Gastrocnemius medialis (tissue), 4 donors: ENCODE results near the gene PLA2G5. TPM values are rescaled to one million over a fixed set of nuclear protein-coding genes. Genes with fewer than 3 reads are reported as not detected.
"Not testable (repeated sequence)": the region's sequence is repeated elsewhere in the genome, so short reads cannot be mapped to it uniquely, and the experiment has no call there.

Source experiments
- ATAC-seq, 2 donors: fragments of 150-250 bp; one replicate each; pipeline ENCODE4 v1.9.1; 2016
- DNase-seq, 2 donors: peaks; one replicate each; pipeline ENCODE4 v3.0.0-alpha.2; 2019
- H3K27ac ChIP-seq, 4 donors: fragments of 200-600 bp; sonication (generic); 1 replicate in 1 of 4; 2 replicates in 3 of 4; pipeline ENCODE4 v1.5.1; 2016 to 2018; ENCODE audit warnings: mild to moderate bottlenecking in 2 of 4, moderate library complexity in 1 of 4
- H3K27me3 ChIP-seq, 3 donors: fragments of 200-600 bp; sonication (generic) in 2 of 3; 1 replicate in 1 of 3; 2 replicates in 2 of 3; pipeline versions ENCODE4 v1.5.1 to v1.6.0; 2016 to 2019; ENCODE audit warnings: mild to moderate bottlenecking in 1 of 3, moderate library complexity in 1 of 3
- H3K36me3 ChIP-seq, 2 donors: fragments of 200-600 bp; sonication (generic) in 1 of 2; one replicate each; pipeline ENCODE4 v1.5.1; 2017 to 2018
- H3K4me1 ChIP-seq, 2 donors: fragments of 200-600 bp; sonication (generic) in 1 of 2; one replicate each; pipeline ENCODE4 v1.5.1; 2016 to 2017; ENCODE audit warnings: mild to moderate bottlenecking in 2 of 2
- H3K4me3 ChIP-seq, 4 donors: fragments of 200-600 bp; sonication (generic) in 3 of 4; 1 replicate in 1 of 4; 2 replicates in 3 of 4; pipeline ENCODE4 v1.5.1; 2016 to 2019; ENCODE audit warnings: mild to moderate bottlenecking in 2 of 4
- H3K9me3 ChIP-seq, 3 donors: fragments of 200-600 bp; sonication (generic) in 2 of 3; 1 replicate in 1 of 3; 2 replicates in 2 of 3; pipeline ENCODE4 v1.5.1; 2016 to 2019
- POLR2A ChIP-seq, 2 donors: fragments of 450-650 bp; IDR thresholded peaks; one replicate each; pipeline ENCODE4 v1.6.1; 2017; ENCODE audit warnings: antibody characterized with exemption in 2 of 2, mild to moderate bottlenecking in 2 of 2, moderate library complexity in 2 of 2
- in situ Hi-C, 4 donors: fragments of 200-750 bp; cut with MboI; loops; one replicate each; pipeline versions ENCODE4 v1.15.0 to v1.8.0; 2017; ENCODE audit warnings: low sequenced_read_pairs in 4 of 4
- intact Hi-C: fragments of 100-400 bp; cut with DNase I; formaldehyde crosslinking; loops from one replicate; pipeline ENCODE4 v1.15.1; 2023; ENCODE audit warnings: low total_unique reads
- total RNA-seq, 4 donors: library from RNA; depleted of rRNA; stranded (reverse); fragments of >200 nt; gene quantifications; one replicate each; pipeline versions ENCODE4 v1.1.0 to v1.2.3, GENCODE V29; 2016
- TF ChIP-seq, protein P1 (sequence below), 5 experiments: fragments of 450-650 bp in 3 of 5; fragments of 200-600 bp in 2 of 5; sonication (generic) in 2 of 5; IDR thresholded peaks in 4 of 5; conservative IDR thresholded peaks in 1 of 5; 1 replicate in 4 of 5; 2 replicates in 1 of 5; pipeline ENCODE4 v1.5.1; 2016 to 2019; ENCODE audit warnings: antibody characterized with exemption in 5 of 5, mild to moderate bottlenecking in 3 of 5, moderate library complexity in 3 of 5

Gene PLA2G5
- total RNA-seq, 4 donors from 2014 or later, result not detected

- no peak overlapping the region for H3K27ac ChIP-seq
Measured at GRCh38 chr1:20052386-20052785, 17.6 kb upstream of the PLA2G5 start.

DNA sequence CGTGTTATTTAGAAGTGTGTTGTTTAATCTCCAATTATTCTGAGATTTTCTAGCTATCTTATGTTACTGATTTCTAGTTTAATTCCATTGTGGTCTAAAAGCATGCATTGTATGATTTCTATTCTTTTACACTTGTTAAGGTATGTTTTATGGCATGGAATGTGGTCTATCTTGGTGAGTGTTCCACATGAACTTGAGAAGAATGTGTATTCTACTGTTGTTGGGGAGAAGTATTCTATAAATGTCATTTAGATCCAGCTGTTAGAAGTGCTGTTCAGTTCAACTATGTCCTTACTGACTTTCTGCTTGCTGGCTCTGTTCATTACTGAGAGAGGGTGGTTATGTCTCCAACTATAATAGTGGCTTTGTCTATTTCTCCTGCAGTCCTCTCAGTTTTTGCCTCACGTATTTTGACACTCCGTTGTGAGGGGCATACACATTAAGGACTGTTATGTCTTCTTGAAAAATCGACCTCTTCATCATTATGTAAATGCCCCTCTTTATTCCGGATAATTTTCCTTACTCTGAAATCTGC, 12.0 kb upstream of the PLA2G5 start:
- TF ChIP-seq POLR2A (IDR thresholded peaks at IDR 0.05), result no peak
- no peak overlapping the region for H3K27ac ChIP-seq
- H3K4me3 ChIP-seq, result no peak overlapping the region
- no peaks in the 10 kb centered on the region for H3K27me3 ChIP-seq
- H3K9me3 ChIP-seq, result no peaks in the 10 kb centered on the region
- no peaks in the 10 kb centered on the region for H3K36me3 ChIP-seq
- intact Hi-C loops, result no loop called here
- in situ Hi-C loops, result no loop called here
- no peak for DNase-seq
- no peaks in the 10 kb centered on the region for H3K4me1 ChIP-seq
- ATAC-seq, result no peak

More at GRCh38 chr1:20052386-20052785, 17.6 kb upstream of the PLA2G5 start:
- in situ Hi-C loops, result no loop called here
- intact Hi-C loops, result no loop called here
- Histone ChIP-seq H3K9me3 (no peaks in the 10 kb centered on the region), H3K27me3 (no peaks in the 10 kb centered on the region), H3K4me3 (no peak overlapping the region), H3K4me1 (no peaks in the 10 kb centered on the region), H3K36me3 (no peaks in the 10 kb centered on the region)
- no peak for TF ChIP-seq POLR2A (IDR thresholded peaks at IDR 0.05)
- TF ChIP-seq, protein P1, sequence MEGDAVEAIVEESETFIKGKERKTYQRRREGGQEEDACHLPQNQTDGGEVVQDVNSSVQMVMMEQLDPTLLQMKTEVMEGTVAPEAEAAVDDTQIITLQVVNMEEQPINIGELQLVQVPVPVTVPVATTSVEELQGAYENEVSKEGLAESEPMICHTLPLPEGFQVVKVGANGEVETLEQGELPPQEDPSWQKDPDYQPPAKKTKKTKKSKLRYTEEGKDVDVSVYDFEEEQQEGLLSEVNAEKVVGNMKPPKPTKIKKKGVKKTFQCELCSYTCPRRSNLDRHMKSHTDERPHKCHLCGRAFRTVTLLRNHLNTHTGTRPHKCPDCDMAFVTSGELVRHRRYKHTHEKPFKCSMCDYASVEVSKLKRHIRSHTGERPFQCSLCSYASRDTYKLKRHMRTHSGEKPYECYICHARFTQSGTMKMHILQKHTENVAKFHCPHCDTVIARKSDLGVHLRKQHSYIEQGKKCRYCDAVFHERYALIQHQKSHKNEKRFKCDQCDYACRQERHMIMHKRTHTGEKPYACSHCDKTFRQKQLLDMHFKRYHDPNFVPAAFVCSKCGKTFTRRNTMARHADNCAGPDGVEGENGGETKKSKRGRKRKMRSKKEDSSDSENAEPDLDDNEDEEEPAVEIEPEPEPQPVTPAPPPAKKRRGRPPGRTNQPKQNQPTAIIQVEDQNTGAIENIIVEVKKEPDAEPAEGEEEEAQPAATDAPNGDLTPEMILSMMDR (IDR thresholded peaks at IDR 0.05 in 4 of 5, conservative IDR thresholded peaks at IDR 0.05 in 1 of 5), result no peak
- no peak for DNase-seq
- ATAC-seq, result no peak

DNA sequence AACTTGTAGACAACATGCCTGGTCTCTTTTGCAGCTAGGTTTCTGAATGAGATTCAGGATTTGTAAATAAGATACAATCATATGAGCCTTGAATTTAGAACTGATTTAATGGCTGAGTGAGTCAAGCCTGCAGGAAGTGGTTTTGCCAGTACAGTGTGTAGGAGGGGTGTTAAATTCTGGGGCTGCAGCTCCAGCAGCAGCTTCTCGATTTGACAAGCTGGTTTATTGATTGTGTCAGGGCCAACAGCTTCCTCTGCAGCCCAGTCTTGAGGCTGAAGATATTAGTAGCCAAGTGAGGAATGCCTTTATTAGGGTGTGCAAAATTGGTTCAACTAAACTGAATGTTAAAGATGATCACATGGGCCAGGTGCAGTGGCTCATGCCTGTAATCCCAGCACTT, 11.5 kb upstream of the PLA2G5 start:
- Histone ChIP-seq H3K4me3 (no peak overlapping the region), H3K27ac (no peak overlapping the region), H3K9me3 (no peaks in the 10 kb centered on the region), H3K4me1 (no peaks in the 10 kb centered on the region), H3K27me3 (no peaks in the 10 kb centered on the region), H3K36me3 (no peaks in the 10 kb centered on the region)
- ATAC-seq, result no peak
- in situ Hi-C loops, result no loop called here
- intact Hi-C loops, result no loop called here
- TF ChIP-seq POLR2A (IDR thresholded peaks at IDR 0.05), result no peak
- TF ChIP-seq, protein P1 (IDR thresholded peaks at IDR 0.05 in 4 of 5, conservative IDR thresholded peaks at IDR 0.05 in 1 of 5), result no peak
- no peak for DNase-seq

DNA sequence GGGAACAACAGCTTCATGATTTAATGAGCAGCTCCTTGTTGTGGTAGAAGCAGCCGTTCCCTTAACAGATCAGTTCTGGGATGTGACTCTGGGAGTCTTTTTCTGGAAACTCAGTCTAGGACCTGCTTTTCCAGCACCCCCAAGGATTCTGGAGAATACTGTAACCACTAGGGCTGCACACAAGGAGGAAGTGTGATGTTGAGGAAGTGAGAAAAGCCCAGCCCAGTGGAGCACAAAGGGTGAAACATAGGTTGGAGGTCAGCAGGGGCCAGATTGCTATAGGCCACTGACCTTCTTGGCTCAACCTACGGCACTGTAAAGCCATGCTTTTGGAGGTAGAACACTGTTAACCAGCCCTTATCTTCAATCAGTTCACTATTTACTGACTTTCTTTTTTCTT, 10.1 kb upstream of the PLA2G5 start:
- ATAC-seq, result no peak
- H3K4me3 ChIP-seq, result no peak overlapping the region
- H3K27ac ChIP-seq, result no peak overlapping the region
- intact Hi-C loops, result no loop called here
- H3K4me1 ChIP-seq, result no peaks in the 10 kb centered on the region
- H3K36me3 ChIP-seq, result no peaks in the 10 kb centered on the region
- no peaks in the 10 kb centered on the region for H3K9me3 ChIP-seq
- H3K27me3 ChIP-seq, result no peaks in the 10 kb centered on the region
- no peak for TF ChIP-seq POLR2A (IDR thresholded peaks at IDR 0.05)
- TF ChIP-seq, protein P1 (IDR thresholded peaks at IDR 0.05 in 4 of 5, conservative IDR thresholded peaks at IDR 0.05 in 1 of 5), result no peak
- DNase-seq, result no peak
- in situ Hi-C loops, result no loop called here

GRCh38 chr1:20060791-20061190, 9.2 kb upstream of the PLA2G5 start:
- in situ Hi-C loops, H3K4me3 ChIP-seq, DNase-seq, H3K36me3 ChIP-seq, H3K27ac ChIP-seq, H3K4me1 ChIP-seq, intact Hi-C loops, ATAC-seq, H3K9me3 ChIP-seq, H3K27me3 ChIP-seq: not testable (repeated sequence)

- Histone ChIP-seq H3K4me1 (no peaks in the 10 kb centered on the region), H3K27me3 (no peaks in the 10 kb centered on the region), H3K9me3 (no peaks in the 10 kb centered on the region), H3K27ac (no peak overlapping the region), H3K4me3 (no peak overlapping the region), H3K36me3 (no peaks in the 10 kb centered on the region)
- intact Hi-C loops (no loop called here), in situ Hi-C loops (no loop called here)
- DNase-seq (no peak), ATAC-seq (no peak)
- TF ChIP-seq, protein P1 (IDR thresholded peaks at IDR 0.05 in 4 of 5, conservative IDR thresholded peaks at IDR 0.05 in 1 of 5), result no peak
- no peak for TF ChIP-seq POLR2A (IDR thresholded peaks at IDR 0.05)
Measured at GRCh38 chr1:20061866-20062265, 8.1 kb upstream of the PLA2G5 start.
